Adrenal gland (tissue), 5 donors: ENCODE data around the gene CDH4.

Experiments
- CTCF ChIP-seq, 6 experiments: fragments of 450-650 bp in 4 of 6; fragments of 200-600 bp in 2 of 6; sonication (generic) in 1 of 6; IDR thresholded peaks; 1 replicate in 5 of 6; 2 replicates in 1 of 6; pipeline versions ENCODE4 v1.5.1 to v1.8.0; 2016 to 2021; ENCODE audit warnings: antibody characterized with exemption in 6 of 6, mild to moderate bottlenecking in 2 of 6, moderate library complexity in 1 of 6
- POLR2A ChIP-seq, 2 donors: fragments of 450-650 bp; IDR thresholded peaks; one replicate each; pipeline ENCODE4 v1.6.1; 2017; ENCODE audit warnings: antibody characterized with exemption in 2 of 2, mild to moderate bottlenecking in 2 of 2, moderate library complexity in 1 of 2
- donor health status: DM: no; HTN: no; CAD: no.

GRCh38 chr20:61982191-61982950, 730.3 kb downstream of the CDH4 start:
- TF ChIP-seq POLR2A (IDR thresholded peaks at IDR 0.05) (no peak), CTCF (IDR thresholded peaks at IDR 0.05) (no peak)
